CD4-positive, alpha-beta T cell treated with Interferon alpha-2 for 1 hour (primary cell): ENCODE results near the gene MRPL44.
"Not testable (repeated sequence)": the region's sequence is repeated elsewhere in the genome, so short reads cannot be mapped to it uniquely, and the experiment has no call there.

Experiments used
- DNase-seq, 2 donors: peaks; one replicate each; pipeline ENCODE4 v3.0.0-alpha.2; 2020 to 2022

Gene MRPL44

DNA sequence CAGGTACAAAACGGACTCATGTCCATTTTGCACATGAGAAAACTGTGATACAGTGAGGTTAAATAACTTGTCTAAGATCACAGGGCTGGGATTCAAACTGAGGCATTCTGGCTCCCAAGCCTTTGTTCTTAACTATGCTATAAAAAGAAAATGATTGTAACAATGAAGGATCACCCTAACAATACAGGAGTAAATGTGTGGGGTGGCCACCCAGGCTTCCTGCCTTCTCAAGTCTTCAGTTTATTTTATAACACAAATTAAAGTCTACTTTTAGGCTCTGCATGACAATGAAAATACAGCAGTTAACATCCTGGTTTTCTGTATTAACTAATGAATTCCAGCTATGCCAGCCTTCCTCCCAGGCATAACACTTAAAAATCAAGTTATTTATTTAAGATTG, 19.7 kb upstream of the MRPL44 start:
- no peak for DNase-seq

- not testable (repeated sequence) for DNase-seq
Observed at GRCh38 chr2:223939438-223939837, 17.8 kb upstream of the MRPL44 start.

- peak; percentile 14 to 57 for DNase-seq
Observed at GRCh38 chr2:223941579-223942277, 15.5 kb upstream of the MRPL44 start.

DNA sequence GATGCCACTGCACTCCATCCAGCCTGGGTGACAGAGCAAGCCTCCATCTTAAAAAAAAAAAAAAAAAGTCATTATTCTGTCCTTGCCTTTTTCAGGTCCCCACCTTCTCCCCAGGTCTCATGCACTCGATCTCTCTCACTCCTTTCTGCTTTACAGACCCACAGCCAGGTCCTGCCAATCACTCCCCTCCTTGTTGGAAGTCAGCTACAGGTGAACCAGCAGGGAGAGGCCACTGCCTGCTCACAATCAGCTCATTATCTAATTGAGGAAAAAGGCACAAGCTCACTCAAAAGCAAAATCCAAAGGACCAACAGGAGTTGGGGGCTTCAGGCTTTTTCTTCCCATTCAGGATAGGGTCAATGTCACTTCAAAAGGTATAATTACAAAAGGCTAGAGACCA, 14.1 kb upstream of the MRPL44 start:
- DNase-seq: no peak

DNA sequence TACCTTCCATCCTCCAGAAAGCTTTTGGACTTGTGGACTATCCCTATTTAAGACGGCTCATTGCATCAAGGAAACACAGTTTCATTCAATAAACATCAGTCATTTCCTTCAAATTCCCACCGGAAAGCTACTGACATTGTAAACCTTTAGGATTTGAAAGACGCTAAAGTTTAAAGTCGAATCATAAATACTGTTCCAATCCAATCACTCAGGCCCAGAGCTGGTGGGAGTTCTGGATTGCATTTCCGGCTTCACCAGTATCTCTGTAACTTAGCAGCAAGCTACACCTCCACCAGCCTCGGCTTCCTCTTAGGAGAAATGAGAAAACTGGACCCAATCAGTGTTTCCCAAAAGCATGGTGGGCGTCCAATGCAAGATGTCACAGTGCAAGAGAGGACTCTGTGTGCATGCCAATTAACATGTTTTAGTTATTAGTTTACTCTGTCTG, 13.7 kb upstream of the MRPL44 start:
- no peak for DNase-seq

- DNase-seq: peak in 1 of 2 donors; percentile 31
Observed at GRCh38 chr2:223944166-223944702, 13.0 kb upstream of the MRPL44 start.

DNA sequence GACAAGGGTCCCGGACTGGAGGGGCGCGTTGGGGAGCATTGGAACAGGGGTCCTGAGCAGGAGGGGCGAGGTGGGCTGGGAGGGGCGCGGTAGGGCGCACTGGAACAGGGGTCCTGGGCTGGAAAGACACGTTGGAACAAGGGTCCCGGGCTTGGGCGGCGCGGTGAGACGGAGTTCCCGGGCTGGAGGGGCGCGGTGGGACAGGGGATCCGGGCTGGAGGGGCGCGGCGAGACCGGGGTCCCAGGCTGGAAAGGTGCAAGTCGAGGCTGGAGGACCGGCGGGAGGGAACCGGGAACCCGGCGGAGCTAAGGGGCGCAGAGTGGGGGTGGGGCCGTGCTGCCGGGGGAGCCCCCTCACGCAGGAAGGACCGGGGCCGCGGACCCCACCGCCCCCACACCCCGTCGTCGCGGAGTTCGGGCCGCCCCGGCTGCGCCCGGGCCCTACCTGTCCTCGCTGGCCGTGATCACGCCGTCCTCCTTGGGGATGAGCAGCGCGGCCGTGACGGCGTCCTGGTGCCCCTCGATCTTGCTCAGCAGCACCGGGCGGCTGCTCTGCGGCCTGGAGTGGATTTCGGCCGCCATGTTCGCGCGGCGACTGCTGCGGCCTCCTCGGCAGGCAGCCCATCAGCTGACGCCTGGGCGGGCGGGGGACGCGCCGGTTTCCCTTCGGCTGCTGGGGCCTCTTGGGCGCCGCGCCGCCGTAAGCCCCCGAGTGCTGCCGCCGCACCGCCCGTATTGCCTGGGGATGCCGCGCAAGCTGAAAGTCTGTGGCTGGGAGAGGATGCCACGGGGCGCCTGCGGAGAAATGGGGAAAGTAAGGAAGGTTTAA, 12.3 kb upstream of the MRPL44 start, which contains the start of gene WDFY1:
WDFY1 (minus strand) TSS at position 633 of the 829 bp plus-strand sequence; CDS start at position 582, 51 bp downstream.
- DNase-seq: peak; percentile 77 to 83

GRCh38 chr2:223945755-223946154, 11.5 kb upstream of the MRPL44 start:
- no peak for DNase-seq

DNA sequence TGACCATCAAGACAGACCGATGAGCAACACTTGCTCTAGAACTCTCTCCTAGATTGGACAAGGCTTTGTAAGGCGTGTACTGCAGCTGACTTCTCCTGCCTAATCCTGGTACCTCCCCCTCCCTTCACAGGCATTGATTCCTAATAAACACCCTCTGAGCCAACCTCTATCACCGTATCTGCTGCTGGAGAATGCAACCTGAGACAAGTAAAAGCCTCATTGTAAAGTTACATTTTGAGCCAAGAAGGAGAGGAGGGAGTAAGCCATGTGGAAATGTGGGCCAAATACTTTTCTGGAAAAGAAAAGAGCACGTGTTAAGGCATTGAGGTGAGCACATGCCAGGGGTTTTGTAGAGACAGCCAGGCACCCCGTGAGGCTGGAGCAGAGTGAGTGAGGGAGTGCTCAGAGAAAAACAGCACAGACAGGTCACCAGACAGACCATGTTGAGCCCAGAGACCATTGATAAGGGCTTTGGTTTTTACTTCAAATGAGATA, 9.5 kb upstream of the MRPL44 start:
- DNase-seq: no peak

- DNase-seq: peak in 1 of 2 donors; percentile 53
Observed at GRCh38 chr2:223949241-223949840, 7.9 kb upstream of the MRPL44 start.

GRCh38 chr2:223950448-223951347, 6.6 kb upstream of the MRPL44 start:
- DNase-seq: no peak

DNA sequence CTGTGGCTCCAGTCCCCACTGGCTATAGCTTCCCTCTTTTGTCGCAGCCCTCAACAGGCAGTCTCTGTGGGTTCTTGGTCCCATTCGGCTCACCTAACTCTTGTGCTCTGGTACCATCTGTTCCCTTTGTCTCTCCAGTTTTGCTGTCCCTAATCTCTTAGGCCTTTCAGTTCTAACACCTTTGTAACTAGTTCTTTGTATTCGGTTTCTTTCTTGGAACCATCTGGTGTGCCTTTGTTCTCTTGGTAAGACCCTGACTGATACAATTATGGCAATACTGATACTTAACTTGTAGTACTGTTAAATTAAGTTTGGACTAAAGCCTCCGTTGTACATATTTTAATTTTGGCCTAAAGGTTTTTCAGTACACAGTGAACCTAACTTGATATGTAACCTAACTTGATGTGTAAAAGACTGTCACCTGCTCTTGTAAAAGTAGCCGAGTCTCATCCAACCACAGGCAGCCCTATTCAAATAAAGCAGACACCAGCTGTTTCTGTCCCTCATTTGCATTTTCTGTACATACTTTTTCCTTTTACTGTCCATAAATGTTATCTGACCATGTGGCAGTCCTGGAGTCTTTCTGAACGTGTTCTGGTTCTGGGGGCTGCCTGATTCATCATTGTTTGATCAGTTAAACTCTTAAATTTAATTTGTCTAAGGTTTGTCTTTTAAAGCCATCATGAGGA, 4.8 kb upstream of the MRPL44 start:
- DNase-seq: no peak

DNA sequence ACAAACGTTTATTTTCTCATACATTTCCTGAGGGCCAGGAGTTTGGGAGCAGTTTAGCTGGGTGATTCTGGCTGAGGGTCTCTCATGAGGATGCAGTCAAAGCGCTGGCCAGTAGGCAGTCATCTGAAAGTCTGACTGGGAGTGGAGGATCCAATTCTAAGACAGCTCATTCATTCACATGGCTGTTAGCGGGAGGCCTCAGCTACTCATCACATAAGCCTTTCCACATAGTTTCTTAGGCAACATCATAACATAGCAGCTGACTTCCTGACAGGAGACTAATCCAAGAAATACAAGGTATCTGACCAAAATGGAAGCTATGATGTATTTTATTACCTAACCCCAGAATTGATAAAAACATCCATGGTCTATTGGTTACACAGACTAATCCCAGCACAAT, 2.9 kb upstream of the MRPL44 start:
- DNase-seq: no peak

- DNase-seq: no peak
Observed at GRCh38 chr2:223956300-223956699, 963 bp upstream of the MRPL44 start.

- no peak for DNase-seq
Observed at GRCh38 chr2:223959688-223960087, 2.4 kb downstream of the MRPL44 start.

- DNase-seq: no peak
Observed at GRCh38 chr2:223967981-223968380, 10.7 kb downstream of the MRPL44 start.

- no peak for DNase-seq
Observed at GRCh38 chr2:223969315-223969714, 12.1 kb downstream of the MRPL44 start.

DNA sequence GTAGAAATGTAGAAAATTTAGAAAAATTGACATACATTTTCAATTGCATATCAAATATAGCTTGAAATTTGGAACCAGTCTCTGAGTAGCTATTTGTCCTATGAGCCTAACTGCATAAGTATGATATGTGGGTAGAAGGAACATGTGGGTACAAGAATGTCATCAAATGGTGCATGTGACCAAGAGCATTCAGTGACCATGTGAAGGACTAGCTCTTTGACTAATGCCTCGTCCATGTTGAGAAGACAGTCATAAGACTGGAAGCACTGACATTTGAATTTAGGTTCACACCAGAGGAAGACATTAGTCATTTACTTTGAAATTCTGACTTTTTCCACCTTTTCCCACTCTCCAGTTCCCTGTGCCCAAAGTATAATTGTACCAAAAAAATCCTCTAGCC, 12.6 kb downstream of the MRPL44 start:
- DNase-seq: no peak

DNA sequence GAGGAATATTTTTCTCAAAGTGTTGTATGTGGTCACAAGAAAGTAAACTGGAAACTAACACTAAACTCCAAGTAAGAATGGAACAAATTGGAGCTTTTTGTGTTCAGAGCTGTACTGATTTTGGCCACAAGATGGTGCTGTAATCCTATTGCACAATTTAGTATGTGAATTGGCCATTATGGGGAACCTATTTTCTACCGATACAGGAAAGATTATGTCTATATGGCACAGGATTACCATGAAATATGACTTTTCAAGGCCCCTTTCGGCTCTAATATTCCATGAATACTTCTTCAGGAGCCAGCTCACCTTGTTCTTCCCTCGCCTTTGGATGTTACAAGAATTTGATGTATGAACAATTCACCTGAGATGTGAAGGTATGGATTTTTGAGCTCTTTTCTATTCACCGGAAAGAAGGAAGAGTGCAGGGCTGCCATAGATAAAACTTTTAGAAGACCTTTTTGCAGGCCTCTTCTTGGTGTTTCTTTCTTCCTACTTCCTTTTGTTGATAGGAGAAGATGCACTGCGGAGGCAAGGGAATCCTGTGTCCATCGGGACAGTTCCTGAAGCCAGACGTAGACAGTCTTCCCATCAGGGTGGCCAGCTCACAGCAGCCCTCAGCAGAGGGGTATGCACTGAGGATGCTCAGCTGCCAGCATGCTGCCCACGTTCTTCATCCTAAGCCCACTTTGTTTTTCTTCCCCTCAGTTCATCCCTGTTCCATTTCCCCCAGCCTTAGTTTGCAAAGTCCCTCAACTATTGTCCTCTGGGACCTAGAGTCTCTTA, 13.3 kb downstream of the MRPL44 start:
- peak; percentile 34 to 73 for DNase-seq

GRCh38 chr2:223971731-223972130, 14.5 kb downstream of the MRPL44 start:
- no peak for DNase-seq
